OCI-LY1 (cell line): ENCODE measurements around the gene FKBP1A.

Experiments used
- H2AFZ ChIP-seq: fragments of 200-600 bp; sonication (generic), shearing (Covaris generic); 2 replicates; pipeline ENCODE4 v1.6.0; 2014; ENCODE audit warnings: antibody characterized with exemption, mild to moderate bottlenecking, low read length
- H3F3A ChIP-seq: fragments of 200-600 bp; sonication (generic), shearing (Covaris generic); 2 replicates; pipeline ENCODE4 v1.6.0; 2014; ENCODE audit warnings: mild to moderate bottlenecking, antibody characterized with exemption, low read length, moderate library complexity; ENCODE audit not compliant: insufficient read depth
- H3K27ac ChIP-seq: fragments of 200-600 bp; sonication (generic); 2 replicates; pipeline ENCODE4 v1.5.1; 2014; ENCODE audit warnings: low read length, mixed run types, mild to moderate bottlenecking, low read depth; ENCODE audit not compliant: poor library complexity, severe bottlenecking
- H3K27me3 ChIP-seq: fragments of 200-600 bp; sonication (generic); 2 replicates; pipeline ENCODE4 v1.6.0; 2014; ENCODE audit warnings: antibody characterized with exemption, mild to moderate bottlenecking, low read length, moderate library complexity; ENCODE audit not compliant: insufficient read depth
- H3K36me3 ChIP-seq: fragments of 200-600 bp; sonication (generic); 2 replicates; pipeline ENCODE4 v1.6.1; 2014; ENCODE audit warnings: mild to moderate bottlenecking, antibody characterized with exemption, low read length, moderate library complexity, mixed read lengths; ENCODE audit not compliant: insufficient read depth
- H3K4me1 ChIP-seq: fragments of 200-600 bp; sonication (generic); 2 replicates; pipeline ENCODE4 v1.5.1; 2014; ENCODE audit warnings: mild to moderate bottlenecking, low read length, moderate library complexity; ENCODE audit not compliant: insufficient read depth, severe bottlenecking
- H3K4me2 ChIP-seq: fragments of 200-600 bp; sonication (generic), shearing (Covaris generic); 2 replicates; pipeline ENCODE4 v1.6.1; 2014; ENCODE audit warnings: low read length
- H3K4me3 ChIP-seq: fragments of 200-600 bp; sonication (generic); 2 replicates; pipeline ENCODE4 v1.5.1; 2014; ENCODE audit warnings: low read length, low read depth, mild to moderate bottlenecking, mixed read lengths; ENCODE audit not compliant: poor library complexity, severe bottlenecking
- H3K79me2 ChIP-seq: fragments of 200-600 bp; shearing (Covaris generic); 2 replicates; pipeline ENCODE4 v1.6.1; 2016; ENCODE audit warnings: mixed run types, low read length, mixed read lengths; ENCODE audit not compliant: insufficient read depth
- H3K9ac ChIP-seq: fragments of 200-600 bp; sonication (generic), shearing (Covaris generic); 2 replicates; pipeline ENCODE4 v1.6.1; 2014; ENCODE audit warnings: mild to moderate bottlenecking, low read length, mixed read lengths
- H3K9me2 ChIP-seq: fragments of 200-600 bp; sonication (generic), shearing (Covaris generic); 2 replicates; pipeline ENCODE4 v1.6.1; 2014; ENCODE audit warnings: low read depth, mild to moderate bottlenecking, low read length, mixed read lengths
- H3K9me3 ChIP-seq: fragments of 200-600 bp; shearing (Covaris generic); 2 replicates; pipeline ENCODE4 v1.6.1; 2014; ENCODE audit warnings: low read length, mixed read lengths
- H4K20me1 ChIP-seq: fragments of 200-600 bp; sonication (generic), shearing (Covaris generic); 2 replicates; pipeline ENCODE4 v1.6.0; 2016; ENCODE audit warnings: mild to moderate bottlenecking, low read length; ENCODE audit not compliant: insufficient read depth
- EZH2 ChIP-seq: fragments of 200-600 bp; sonication (generic), shearing (Covaris generic); IDR thresholded peaks from 2 replicates; pipeline ENCODE4 v1.8.0; 2017; ENCODE audit warnings: borderline replicate concordance, mixed run types, mild to moderate bottlenecking, antibody characterized with exemption, low read length, moderate library complexity, mixed read lengths
- TF ChIP-seq, protein P1 (sequence below): fragments of 200-600 bp; sonication (generic), shearing (Covaris generic); IDR thresholded peaks from 2 replicates; pipeline ENCODE4 v1.5.1; 2017; ENCODE audit warnings: mild to moderate bottlenecking, antibody characterized with exemption, low read length, moderate library complexity, mixed read lengths

Gene FKBP1A

DNA sequence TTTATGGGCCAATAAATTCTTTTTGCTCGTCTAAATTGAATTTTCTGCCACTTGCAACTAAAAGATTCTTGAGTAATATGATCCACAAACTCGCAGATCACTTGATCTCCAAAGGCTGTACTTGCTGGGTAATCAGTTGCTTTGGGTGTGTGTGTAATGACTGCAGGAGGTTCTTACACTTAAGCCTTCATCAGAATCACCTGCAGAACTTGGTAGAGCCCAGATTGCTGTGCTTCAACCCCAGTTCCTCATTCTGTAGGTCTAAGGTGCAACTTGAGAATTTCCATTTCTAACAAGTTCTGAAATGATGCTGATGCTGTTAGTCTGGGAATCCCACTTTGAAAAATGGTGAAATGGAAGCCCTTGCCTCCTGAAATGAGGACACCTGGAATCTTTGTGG is 12.9 kb upstream of the FKBP1A start:
- Histone ChIP-seq H3K36me3 (no peaks in the 10 kb centered on the region), H3K4me3 (no peak overlapping the region), H3K9ac (no peak overlapping the region), H3K4me1 (no peaks in the 10 kb centered on the region), H3K4me2 (no peak overlapping the region), H3F3A (no peaks in the 10 kb centered on the region), H3K9me2 (no peaks in the 10 kb centered on the region), H3K27ac (no peak overlapping the region), H3K79me2 (no peaks in the 10 kb centered on the region), H2AFZ (no peak overlapping the region), H3K27me3 (peaks cover 5% of the 10 kb centered on the region; the same call in 1 of the 2 replicates), H4K20me1 (no peaks in the 10 kb centered on the region), H3K9me3 (no peaks in the 10 kb centered on the region)
- TF ChIP-seq EZH2, result no peak
- TF ChIP-seq, protein P1, sequence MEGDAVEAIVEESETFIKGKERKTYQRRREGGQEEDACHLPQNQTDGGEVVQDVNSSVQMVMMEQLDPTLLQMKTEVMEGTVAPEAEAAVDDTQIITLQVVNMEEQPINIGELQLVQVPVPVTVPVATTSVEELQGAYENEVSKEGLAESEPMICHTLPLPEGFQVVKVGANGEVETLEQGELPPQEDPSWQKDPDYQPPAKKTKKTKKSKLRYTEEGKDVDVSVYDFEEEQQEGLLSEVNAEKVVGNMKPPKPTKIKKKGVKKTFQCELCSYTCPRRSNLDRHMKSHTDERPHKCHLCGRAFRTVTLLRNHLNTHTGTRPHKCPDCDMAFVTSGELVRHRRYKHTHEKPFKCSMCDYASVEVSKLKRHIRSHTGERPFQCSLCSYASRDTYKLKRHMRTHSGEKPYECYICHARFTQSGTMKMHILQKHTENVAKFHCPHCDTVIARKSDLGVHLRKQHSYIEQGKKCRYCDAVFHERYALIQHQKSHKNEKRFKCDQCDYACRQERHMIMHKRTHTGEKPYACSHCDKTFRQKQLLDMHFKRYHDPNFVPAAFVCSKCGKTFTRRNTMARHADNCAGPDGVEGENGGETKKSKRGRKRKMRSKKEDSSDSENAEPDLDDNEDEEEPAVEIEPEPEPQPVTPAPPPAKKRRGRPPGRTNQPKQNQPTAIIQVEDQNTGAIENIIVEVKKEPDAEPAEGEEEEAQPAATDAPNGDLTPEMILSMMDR, result no peak

DNA sequence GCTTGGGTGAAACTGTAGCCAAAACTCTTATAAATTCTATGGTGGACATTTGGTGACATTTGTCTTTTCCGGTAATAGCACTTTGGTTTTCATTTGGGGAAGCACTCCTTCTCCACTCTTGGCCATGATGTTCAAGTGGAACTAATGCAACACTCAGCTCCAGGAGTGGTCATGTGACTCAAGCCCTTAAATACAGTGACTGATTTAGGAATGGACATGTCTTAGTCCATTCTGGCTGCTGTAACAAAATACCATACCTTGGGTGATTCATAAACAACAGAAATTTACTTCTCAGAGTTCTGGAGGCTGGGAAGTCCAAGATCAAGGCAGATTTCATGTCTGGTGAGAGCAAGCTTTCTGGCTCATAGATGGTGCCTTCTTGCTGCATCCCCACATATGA is 10.8 kb upstream of the FKBP1A start:
- Histone ChIP-seq H3K79me2 (no peaks in the 10 kb centered on the region), H4K20me1 (no peaks in the 10 kb centered on the region), H3K27ac (no peak overlapping the region), H3K9ac (no peak overlapping the region), H3K4me3 (no peak overlapping the region), H3K36me3 (no peaks in the 10 kb centered on the region), H3K27me3 (peaks cover 5% of the 10 kb centered on the region; the same call in 1 of the 2 replicates), H3F3A (no peaks in the 10 kb centered on the region), H3K9me2 (no peaks in the 10 kb centered on the region), H3K4me2 (no peak overlapping the region), H3K4me1 (peaks cover 2% of the 10 kb centered on the region), H2AFZ (no peak overlapping the region), H3K9me3 (no peaks in the 10 kb centered on the region)
- no peak for TF ChIP-seq EZH2
- TF ChIP-seq, protein P1, result no peak

DNA sequence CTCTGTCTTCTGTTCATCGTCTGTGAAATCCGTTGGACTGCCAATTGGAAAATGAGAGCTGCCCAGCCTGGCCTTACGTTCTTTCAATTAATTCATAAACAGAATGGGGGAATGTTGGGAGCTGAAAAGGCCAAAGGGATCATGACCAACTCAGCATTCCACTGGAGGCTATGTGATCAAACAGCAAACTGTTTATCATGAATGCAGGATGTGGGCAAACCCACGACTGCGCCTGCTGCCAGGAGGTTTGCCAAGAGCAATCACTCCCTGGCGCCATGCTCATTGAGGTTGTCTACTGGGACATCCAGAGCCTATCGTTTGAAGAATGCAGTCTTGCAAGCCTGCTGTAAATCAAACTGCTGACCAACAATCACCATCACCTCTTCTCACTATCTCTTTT is 9.3 kb upstream of the FKBP1A start:
- TF ChIP-seq, protein P1, result no peak
- no peak for TF ChIP-seq EZH2
- no peak overlapping the region for H3K27ac ChIP-seq
- no peak overlapping the region for H3K4me2 ChIP-seq
- H3K4me3 ChIP-seq, result no peak overlapping the region
- no peaks in the 10 kb centered on the region for H3K9me3 ChIP-seq
- H4K20me1 ChIP-seq, result no peaks in the 10 kb centered on the region
- H3K27me3 ChIP-seq, result peaks cover 4% of the 10 kb centered on the region; the same call in 1 of the 2 replicates
- H3F3A ChIP-seq, result no peaks in the 10 kb centered on the region
- no peaks in the 10 kb centered on the region for H3K9me2 ChIP-seq
- H3K4me1 ChIP-seq, result peaks cover 11% of the 10 kb centered on the region
- no peaks in the 10 kb centered on the region for H3K79me2 ChIP-seq
- H3K36me3 ChIP-seq, result no peaks in the 10 kb centered on the region
- no peak overlapping the region for H2AFZ ChIP-seq
- H3K9ac ChIP-seq, result no peak overlapping the region
